NK-92 (cell line): ENCODE results near the gene C15orf62.

Experiments used
- DNase-seq: peaks from one replicate; lab custom pipeline; 2025; ENCODE audit not compliant: unreplicated experiment; lab: John Stamatoyannopoulos, UW

The C15orf62 gene

DNA sequence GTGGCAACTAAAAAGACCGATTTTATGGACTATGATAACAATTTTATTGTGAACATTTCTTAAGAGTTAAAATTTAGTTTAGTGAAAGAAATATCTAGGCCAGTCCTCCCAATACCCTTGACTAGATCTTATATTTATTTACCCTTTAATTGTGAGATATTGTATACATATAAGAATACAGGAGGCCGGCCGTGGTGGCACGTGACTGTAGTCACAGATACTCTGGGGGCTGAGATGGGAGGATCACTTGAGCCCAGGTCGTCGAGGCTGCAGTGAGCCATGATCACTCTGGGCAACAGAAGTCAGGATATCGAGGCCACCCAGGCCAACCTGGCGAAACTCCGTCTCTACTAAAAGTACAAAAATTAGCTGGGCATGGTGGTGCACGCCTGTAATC, 14.0 kb upstream of the C15orf62 start:
- DNase-seq = no peak

- no peak for DNase-seq
Observed at GRCh38 chr15:40756938-40757337, 12.8 kb upstream of the C15orf62 start.

- DNase-seq = no peak
Observed at GRCh38 chr15:40759961-40760360, 9.8 kb upstream of the C15orf62 start.

- no peak for DNase-seq
Observed at GRCh38 chr15:40762919-40763800, 6.6 kb upstream of the C15orf62 start.

DNA sequence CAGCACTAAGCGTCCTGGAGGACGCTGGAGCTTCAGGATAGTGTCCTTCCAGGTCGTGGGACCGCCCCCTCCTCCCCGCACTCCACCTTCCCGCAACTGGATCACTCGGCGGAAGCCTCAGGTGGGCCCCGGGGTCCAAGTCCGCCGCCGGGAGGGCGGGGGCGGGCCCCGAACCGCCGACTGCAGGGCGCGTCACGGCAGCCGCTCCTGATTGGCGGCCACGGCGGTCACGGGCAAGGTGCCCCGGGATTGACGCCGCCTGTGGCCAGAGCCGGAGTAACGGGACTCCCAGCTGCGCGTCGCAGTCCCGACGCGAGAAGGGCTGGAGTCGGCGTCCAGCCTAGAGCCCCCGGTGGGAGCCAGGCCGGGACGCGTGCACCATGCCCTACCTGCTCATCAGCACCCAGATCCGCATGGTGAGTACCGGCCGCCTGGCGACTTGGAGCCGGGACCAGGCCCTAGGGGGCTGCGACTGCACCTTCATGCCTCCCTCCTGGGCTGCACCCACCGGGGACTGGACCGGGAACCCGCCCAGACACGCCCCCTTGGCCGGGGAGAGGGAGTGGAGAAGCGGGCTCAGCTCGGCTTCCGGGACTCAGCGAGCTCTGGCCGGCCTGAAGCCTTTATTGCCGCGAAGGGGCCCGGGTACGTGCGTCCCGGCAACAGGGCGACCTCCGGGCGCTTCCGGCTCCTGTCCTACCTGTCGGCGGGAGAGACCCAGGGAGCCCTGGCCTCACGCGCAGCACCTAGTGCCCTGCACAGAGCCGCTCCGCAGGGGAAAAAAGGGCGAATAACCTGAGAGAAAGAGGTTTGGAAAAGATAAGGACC, 5.8 kb upstream of the C15orf62 start, which contains the start of gene GCHFR:
Gene GCHFR, plus strand, starts transcription at position 268 of the 828 bp plus-strand sequence. Its CDS starts 113 bp downstream, at position 381.
- DNase-seq = no peak

GRCh38 chr15:40764629-40765103, 5.1 kb upstream of the C15orf62 start:
- no peak for DNase-seq

- no peak for DNase-seq
Observed at GRCh38 chr15:40766194-40766815, 3.5 kb upstream of the C15orf62 start.

DNA sequence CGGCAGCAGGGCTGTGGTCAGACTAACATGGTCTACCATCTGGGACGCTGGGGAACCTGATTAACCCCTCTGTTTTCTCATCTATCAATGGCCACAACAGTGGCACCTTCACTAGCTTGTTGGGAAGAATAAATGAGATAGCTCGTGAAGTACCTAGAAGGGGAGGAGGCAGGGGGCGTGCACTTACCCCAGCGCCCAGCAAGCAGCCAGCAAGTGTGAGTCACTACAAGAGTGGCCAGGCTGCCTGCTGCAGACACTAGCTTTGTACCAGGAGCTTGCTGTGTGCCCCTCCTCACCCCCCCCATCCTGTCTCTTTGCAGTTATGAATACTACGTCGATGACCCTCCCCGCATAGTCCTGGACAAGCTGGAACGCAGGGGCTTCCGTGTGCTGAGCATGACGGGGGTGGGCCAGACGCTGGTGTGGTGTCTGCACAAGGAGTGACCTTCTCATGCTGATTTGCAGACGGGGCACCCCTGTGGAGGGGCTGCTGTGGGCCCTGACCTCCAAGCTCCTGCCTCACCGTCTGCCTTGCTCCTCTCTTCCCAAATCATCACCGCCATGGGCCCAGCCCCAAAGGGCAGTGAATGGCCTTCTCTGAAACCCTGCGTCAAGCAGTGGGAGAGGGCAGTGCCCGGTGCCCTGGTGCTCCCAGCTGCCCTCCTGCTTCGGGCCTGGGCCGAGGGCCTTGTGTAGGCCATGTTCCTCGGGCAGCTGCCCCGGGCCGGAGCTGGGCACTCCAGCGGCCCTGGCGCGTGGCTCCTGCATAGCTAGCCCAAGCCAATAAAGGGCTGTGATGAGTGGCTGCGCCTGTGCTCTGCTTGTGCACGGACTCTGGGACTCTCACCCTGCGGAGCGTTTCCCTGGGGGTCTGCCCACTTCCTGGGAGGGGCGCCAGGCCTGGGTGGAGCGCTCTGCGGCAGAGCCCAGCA, 2.6 kb upstream of the C15orf62 start:
- no peak for DNase-seq

GRCh38 chr15:40767838-40768500, 1.8 kb upstream of the C15orf62 start:
- no peak for DNase-seq

DNA sequence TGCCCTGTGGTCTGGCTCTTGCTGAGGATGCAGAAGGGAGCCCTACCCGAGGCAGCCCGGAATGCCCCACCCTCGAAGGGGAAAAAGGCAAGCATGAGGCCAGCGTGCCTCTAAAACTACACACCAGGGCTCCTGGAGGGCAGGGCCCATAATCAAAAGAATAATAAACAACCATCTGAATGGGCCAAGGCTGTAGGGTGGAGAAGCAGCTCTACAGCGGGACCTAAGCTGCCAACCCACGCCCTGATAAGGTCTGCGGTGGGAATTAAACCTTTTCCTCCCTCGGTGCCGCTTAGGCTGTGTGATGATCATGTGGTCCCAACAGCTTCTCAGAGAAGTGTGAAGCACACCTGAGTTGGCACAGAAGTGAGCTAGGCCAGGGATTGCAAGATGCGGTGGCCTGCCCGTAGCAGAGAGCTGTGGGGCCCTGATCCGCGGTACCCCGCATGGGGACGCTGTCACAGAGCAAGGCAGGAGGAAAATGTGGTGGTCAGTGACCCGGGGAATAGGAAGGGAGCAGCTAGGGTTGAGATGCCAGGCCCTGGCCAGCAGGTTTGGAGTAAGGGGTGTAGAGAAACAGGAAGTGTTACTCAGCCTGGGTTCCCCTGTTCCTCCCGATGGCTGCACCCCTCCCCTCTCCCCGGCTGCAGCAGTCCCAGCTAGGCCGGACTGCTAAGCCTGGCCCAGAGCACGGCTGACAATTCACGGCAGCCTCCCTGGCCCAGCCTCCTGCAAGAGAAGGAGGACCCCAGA, 1.1 kb upstream of the C15orf62 start:
- DNase-seq = no peak

- DNase-seq = no peak
Observed at GRCh38 chr15:40770147-40770721, 454 bp downstream of the C15orf62 start.

DNA sequence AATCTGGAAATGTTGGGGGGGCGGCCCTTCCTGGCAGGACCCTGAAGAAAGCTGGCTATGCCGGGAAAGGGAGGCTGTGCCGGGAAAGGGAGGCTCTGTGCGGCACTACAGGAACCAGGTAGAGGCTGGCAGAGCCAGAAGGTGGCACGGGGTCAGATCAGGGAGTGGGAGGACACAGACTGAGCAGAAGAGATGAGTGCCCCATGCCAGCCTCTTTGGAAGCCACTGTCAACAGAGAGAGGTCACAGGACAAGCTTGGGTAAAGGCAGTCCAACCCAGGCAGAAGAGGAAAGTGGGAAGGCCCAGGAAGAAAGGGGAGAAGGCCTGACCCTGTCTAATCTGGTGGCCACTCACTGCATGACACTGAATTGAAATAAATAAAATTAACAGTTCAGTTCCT, 1.5 kb downstream of the C15orf62 start:
- no peak for DNase-seq

- no peak for DNase-seq
Observed at GRCh38 chr15:40772014-40772413, 2.2 kb downstream of the C15orf62 start.

DNA sequence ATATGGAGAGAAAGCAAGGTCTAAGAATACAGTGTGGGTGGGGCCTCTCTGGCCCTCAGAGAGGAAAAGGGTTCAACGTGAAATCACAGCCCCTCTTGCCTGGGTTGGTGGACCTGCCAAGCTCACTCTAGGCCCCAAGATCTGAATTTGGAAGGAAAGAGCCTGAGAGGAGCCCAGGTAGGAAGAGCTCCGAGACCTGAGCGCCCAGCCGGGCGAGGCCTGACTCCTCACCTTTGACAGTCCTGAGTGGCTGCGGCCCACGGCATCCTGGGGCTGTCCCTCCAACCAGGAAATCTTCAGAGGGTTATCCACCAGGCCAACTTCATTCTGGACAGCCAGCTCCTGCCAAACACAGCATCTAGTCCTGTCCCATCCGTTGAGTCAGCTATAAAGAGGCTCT, 3.7 kb downstream of the C15orf62 start:
- DNase-seq = no peak

DNA sequence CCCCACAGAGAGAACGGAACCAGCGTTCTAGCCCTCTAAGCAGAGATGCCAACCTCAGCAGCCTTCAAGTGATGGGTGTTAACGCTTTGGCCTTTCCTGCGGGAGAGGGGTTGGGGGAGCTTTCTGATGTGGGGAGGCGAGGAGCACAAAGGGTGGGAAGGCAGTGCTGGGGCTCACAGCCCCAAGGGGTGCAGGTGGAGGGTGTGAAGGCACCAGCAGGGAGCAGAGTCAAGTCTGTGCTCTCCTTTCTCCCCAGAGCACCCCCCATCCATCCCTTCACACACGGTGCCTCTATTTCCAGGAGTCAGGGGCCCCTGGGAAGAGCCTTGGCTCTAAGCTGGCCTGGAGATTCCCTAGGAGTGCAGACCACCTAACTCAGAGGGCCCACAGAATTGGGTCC, 4.1 kb downstream of the C15orf62 start:
- no peak for DNase-seq

GRCh38 chr15:40775007-40775406, 5.2 kb downstream of the C15orf62 start:
- DNase-seq = no peak

DNA sequence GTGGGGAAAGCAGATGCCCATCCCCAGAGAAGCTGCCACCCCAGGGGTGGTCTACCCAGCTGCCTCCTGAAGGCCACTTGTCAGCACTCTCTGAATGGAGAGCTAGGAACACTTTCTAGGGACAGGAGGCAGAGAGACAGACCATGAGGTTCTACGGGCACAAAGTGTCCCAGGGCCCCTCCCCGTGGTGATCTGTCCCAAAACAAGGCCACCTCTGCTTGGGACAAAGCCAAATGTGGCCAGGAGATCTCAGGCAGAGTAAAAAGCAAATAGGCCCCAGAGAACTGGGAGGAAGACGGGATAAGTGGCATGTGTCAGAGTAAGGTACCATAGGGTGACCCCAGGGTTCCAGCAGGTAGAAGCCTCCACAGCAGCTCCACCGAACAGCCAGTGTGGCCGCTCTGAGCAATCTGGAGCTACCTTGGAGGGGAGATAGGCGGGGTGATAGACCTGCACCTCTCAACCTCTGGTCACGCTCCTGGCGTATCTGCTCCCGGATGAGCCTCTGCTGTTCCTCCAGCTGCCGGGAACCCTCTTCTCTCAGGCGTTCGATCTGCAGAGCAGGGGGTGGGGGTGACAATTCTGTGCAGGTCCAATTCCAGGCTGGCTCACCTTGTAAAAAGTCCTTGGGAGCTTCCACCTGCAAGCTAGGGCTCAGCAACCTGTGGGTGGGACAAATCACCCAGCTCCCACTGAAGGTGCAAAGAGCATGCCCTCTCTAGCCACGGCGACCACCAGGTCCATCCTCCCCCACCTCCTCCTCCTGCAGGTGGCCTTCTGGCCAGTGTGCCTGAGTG, 6.2 kb downstream of the C15orf62 start:
- no peak for DNase-seq
